ENCODE results near the gene FUZ.

- no peak for TF ChIP-seq POLR2A (IDR thresholded peaks at IDR 0.05)
- no peak for TF ChIP-seq CTCF (IDR thresholded peaks at IDR 0.05)
Observed at GRCh38 chr19:49837425-49837824, 24.3 kb upstream of the FUZ start.

All from thyroid gland (tissue), 4 donors.